GM12878 (cell line): Measurements from ENCODE around the gene PRKN. TPM values are rescaled to one million over a fixed set of nuclear protein-coding genes. Genes with fewer than 3 reads are reported as not detected.

Source experiments
- ATAC-seq: fragments of 200-7000 bp; cut with Tn5 transposase; 3 replicates; pipeline ENCODE4 v1.9.1; 2020; ENCODE audit warnings: mild to moderate bottlenecking, moderate library complexity
- BruUV-seq: library from RNA; stranded (reverse); fragments of 400-500 nt; replicated peaks from 2 replicates; lab custom pipeline; 2021; lab: Mats Ljungman, UMichigan
- CTCF ChIA-PET: fragments of 300-600 bp; sonication (Branson Sonifier 250); formaldehyde crosslinking; extraction: SDS; loops from one replicate; lab custom pipeline; 2021; ENCODE audit warnings: inconsistent platforms; lab: Yijun Ruan, JAX
- POLR2A ChIA-PET: fragments of 350-600 bp; formaldehyde crosslinking; extraction: SDS; loops from one replicate; lab custom pipeline; 2021; ENCODE audit warnings: inconsistent platforms; lab: Charles Lee
- RAD21 ChIA-PET: fragments of 300-600 bp; sonication (Branson Sonifier 250); formaldehyde crosslinking; loops from one replicate; lab custom pipeline; 2023; ENCODE audit warnings: antibody characterized with exemption; ENCODE audit not compliant: unreplicated experiment; lab: Charles Lee
- SMC1A ChIA-PET: fragments of 300-600 bp; sonication (Branson Sonifier 250); formaldehyde crosslinking; loops from one replicate; lab custom pipeline; 2023; ENCODE audit not compliant: unreplicated experiment, uncharacterized antibody; lab: Charles Lee
- DNase-seq: peaks from one replicate; pipeline ENCODE4 v3.0.0-alpha.2; 2011; ENCODE audit warnings: low read depth, low spot score
- FAIRE-seq: peaks from 3 replicates; lab custom pipeline; 2011; peaks lifted over from hg19 to GRCh38; lab: Jason Lieb, UNC
- H2AFZ ChIP-seq: 2 replicates; pipeline ENCODE4 v1.6.0; 2011; ENCODE audit warnings: low read depth, low read length, control low read depth; ENCODE audit not compliant: control insufficient read depth
- H3K27ac ChIP-seq: 2 replicates; pipeline ENCODE4 v1.5.1; 2011; ENCODE audit warnings: control low read depth; ENCODE audit not compliant: control insufficient read depth, insufficient read depth
- H3K27me3 ChIP-seq, 2 experiments: replicated peaks in 1 of 2; 2 replicates each; pipeline versions ENCODE4 v1.6.0 to v1.6.1; 2011; ENCODE audit warnings: low read length in 1 of 2; ENCODE audit not compliant: control insufficient read depth in 2 of 2, insufficient read depth in 2 of 2
- H3K36me3 ChIP-seq, 2 experiments: 2 replicates each; pipeline ENCODE4 v1.5.1; 2011; ENCODE audit warnings: low read length in 1 of 2; ENCODE audit not compliant: control insufficient read depth in 2 of 2, insufficient read depth in 2 of 2
- H3K4me1 ChIP-seq: 2 replicates; pipeline ENCODE4 v1.6.1; 2011; ENCODE audit warnings: mild to moderate bottlenecking, low read length, moderate library complexity, mixed read lengths; ENCODE audit not compliant: control insufficient read depth, insufficient read depth
- H3K4me2 ChIP-seq: 2 replicates; pipeline ENCODE4 v1.6.0; 2011; ENCODE audit warnings: control low read depth; ENCODE audit not compliant: control insufficient read depth, insufficient read depth
- H3K4me3 ChIP-seq: fragments of 200-600 bp; sonication (generic); 2 replicates; pipeline ENCODE4 v1.5.1; 2016
- H3K79me2 ChIP-seq: 2 replicates; pipeline ENCODE4 v1.6.0; 2011; ENCODE audit warnings: low read length; ENCODE audit not compliant: control insufficient read depth, insufficient read depth
- H3K9ac ChIP-seq: 2 replicates; pipeline ENCODE4 v1.8.0; 2011; ENCODE audit warnings: low read length, control low read depth, mixed read lengths; ENCODE audit not compliant: control insufficient read depth, insufficient read depth
- H3K9me3 ChIP-seq: replicated peaks from 3 replicates; pipeline ENCODE4 v1.5.1; 2011; ENCODE audit warnings: mild to moderate bottlenecking, low read length; ENCODE audit not compliant: control insufficient read depth, insufficient read depth
- H4K20me1 ChIP-seq: 2 replicates; pipeline ENCODE4 v1.6.0; 2011; ENCODE audit not compliant: control insufficient read depth, insufficient read depth
- ATF7 ChIP-seq: fragments of 450-650 bp; IDR thresholded peaks from 2 replicates; pipeline ENCODE4 v1.6.1; 2016; ENCODE audit warnings: low read depth, mild to moderate bottlenecking
- BCL3 ChIP-seq: IDR thresholded peaks from 2 replicates; pipeline ENCODE4 v1.6.1; 2011; ENCODE audit warnings: borderline replicate concordance, low read depth, mild to moderate bottlenecking, moderate library complexity, low read length; ENCODE audit not compliant: insufficient read depth, poor library complexity, severe bottlenecking
- CHD4 ChIP-seq: fragments of 200-600 bp; sonication (generic); IDR thresholded peaks from 2 replicates; pipeline ENCODE4 v1.6.1; 2016; ENCODE audit warnings: mild to moderate bottlenecking
- HCFC1 ChIP-seq: fragments of 150-350 bp; IDR thresholded peaks from 2 replicates; pipeline ENCODE4 v1.6.1; 2014; ENCODE audit warnings: low read length
- IKZF1 ChIP-seq: fragments of 450-650 bp; conservative IDR thresholded peaks from 2 replicates; pipeline ENCODE4 v1.6.1; 2017; ENCODE audit warnings: antibody characterized with exemption, mild to moderate bottlenecking
- MAX ChIP-seq: IDR thresholded peaks from 2 replicates; pipeline ENCODE4 v1.6.1; 2012; ENCODE audit warnings: low read depth, low read length, improper control_type of control experiment
- MLLT1 ChIP-seq: fragments of 450-650 bp; IDR thresholded peaks from 2 replicates; pipeline ENCODE4 v1.6.1; 2016; ENCODE audit warnings: mild to moderate bottlenecking
- MTA3 ChIP-seq: IDR thresholded peaks from 2 replicates; pipeline ENCODE4 v1.6.1; 2012; ENCODE audit warnings: low read length, inconsistent platforms, borderline replicate concordance
- PAX5 ChIP-seq: IDR thresholded peaks from 2 replicates; pipeline ENCODE4 v1.6.1; 2011; ENCODE audit warnings: low read depth, low read length, borderline replicate concordance
- RBBP5 ChIP-seq: fragments of 200-600 bp; sonication (generic); conservative IDR thresholded peaks from 2 replicates; pipeline ENCODE4 v1.6.1; 2016
- RELA ChIP-seq: fragments of 450-650 bp; IDR thresholded peaks from 2 replicates; pipeline ENCODE4 v1.8.0; 2014; ENCODE audit warnings: borderline replicate concordance; ENCODE audit not compliant: partially characterized antibody
- SMARCA5 ChIP-seq: fragments of 450-650 bp; IDR thresholded peaks from 2 replicates; pipeline ENCODE4 v1.6.1; 2017; ENCODE audit warnings: mild to moderate bottlenecking
- SMC3 ChIP-seq: IDR thresholded peaks from 2 replicates; pipeline ENCODE4 v1.6.1; 2011; ENCODE audit warnings: low read length, improper control_type of control experiment, borderline replicate concordance
- USF1 ChIP-seq: IDR thresholded peaks from 2 replicates; pipeline ENCODE4 v1.6.1; 2011; ENCODE audit warnings: borderline replicate concordance, low read depth, mild to moderate bottlenecking, moderate library complexity, mixed read lengths, low read length; ENCODE audit not compliant: insufficient read depth; ENCODE audit errors: extremely low read length
- ZNF24 ChIP-seq: fragments of 450-650 bp; IDR thresholded peaks from 2 replicates; pipeline ENCODE4 v1.6.1; 2017; ENCODE audit warnings: antibody characterized with exemption, mild to moderate bottlenecking
- ZNF622 ChIP-seq: fragments of 450-650 bp; IDR thresholded peaks from 2 replicates; pipeline ENCODE4 v1.6.1; 2017; ENCODE audit warnings: mild to moderate bottlenecking, inconsistent platforms
- WGBS: methylation state at CpG from one replicate; pipeline ENCODE4 v1.1.6; 2016; ENCODE audit warnings: low lambda C conversion rate; ENCODE audit not compliant: insufficient replicate concordance, insufficient coverage; ENCODE audit errors: missing lambda C conversion rate; 5-methylcytosine and 5-hydroxymethylcytosine counted together
- in situ Hi-C: fragments of 300-500 bp; cut with MboI; formaldehyde crosslinking; loops from 9 replicates; pipeline ENCODE4 v1.14.3; 2018; ENCODE audit warnings: mixed read lengths
- intact Hi-C: fragments of 100-400 bp; cut with micrococcal nuclease; formaldehyde crosslinking; loops from one replicate; pipeline ENCODE4 v1.14.2; 2022; ENCODE audit not compliant: unreplicated experiment
- polyA plus RNA-seq, 11 experiments: library from polyadenylated mRNA; depleted of rRNA in 4 of 11; unstranded in 6 of 11; stranded (reverse) in 5 of 11; fragments of >200 nt; fragmentation: Nextera tagmentation in 4 of 11; fragmentation: Illumina TruSeq in 1 of 11; extraction: Ambion mirVana in 4 of 11; extraction: Trizol in 1 of 11; gene quantifications; 1 replicate in 1 of 11; 2 replicates in 10 of 11; pipeline versions ENCODE4 v1.2.1 to v1.2.3, GENCODE V29; 2011 to 2016; ENCODE audit warnings: inconsistent platforms in 2 of 11, missing spikeins in 2 of 11, low read depth in 1 of 11
- total RNA-seq, 4 experiments: library from RNA; depleted of rRNA in 3 of 4; stranded (reverse); fragments of >200 nt in 3 of 4; fragmentation: Illumina TruSeq in 1 of 4; extraction: Trizol in 1 of 4; gene quantifications; 2 replicates each; pipeline versions ENCODE4 v1.2.1 to v1.2.3, GENCODE V29; 2013 to 2021

Gene PRKN
- total and polyA plus RNA-seq, 10 of the 15 experiments (the other 5 are each of a cell fraction or from before 2014, with no cell fraction given) = 0.06 to 0.09 TPM; not detected in 8

- TF ChIP-seq HCFC1 = no peak
- TF ChIP-seq USF1 = no peak
Observed at GRCh38 chr6:162615016-162615705, 112.4 kb downstream of the PRKN start (continued).

- Histone ChIP-seq H2AFZ (no peak overlapping the region), H3K9me3 (no peaks in the 10 kb centered on the region), H3K4me1 (no peaks in the 10 kb centered on the region), H3K79me2 (no peaks in the 10 kb centered on the region), H3K27ac (no peak overlapping the region), H3K4me2 (no peak overlapping the region), H3K27me3 (no peaks in the 10 kb centered on the region), H4K20me1 (no peaks in the 10 kb centered on the region), H3K4me3 (no peak overlapping the region), H3K9ac (no peak overlapping the region), H3K36me3 (no peaks in the 10 kb centered on the region)
- intact Hi-C loops = no loop called here
- ATAC-seq = no peak
- CTCF ChIA-PET = interaction anchor here (1.7 kb wide), 1 partner anchor 10 kb away, joined by 5 read pairs; no protein-coding TSS in a partner anchor
- BruUV-seq = no TSS peak
- DNase-seq = no peak
- in situ Hi-C loops = no loop called here
- RAD21 ChIA-PET = no interaction called here
- POLR2A ChIA-PET = no interaction called here
- SMC1A ChIA-PET = no interaction called here
- FAIRE-seq = no peak
- 17% methylated on average over 2 of the region's 2 CpGs for WGBS
- TF ChIP-seq SMC3 = no peak
- no peak for TF ChIP-seq MTA3
- no peak for TF ChIP-seq MLLT1
- no peak for TF ChIP-seq BCL3
- no peak for TF ChIP-seq RELA
- no peak for TF ChIP-seq IKZF1
- TF ChIP-seq SMARCA5 = no peak
- TF ChIP-seq PAX5 = no peak
- TF ChIP-seq RBBP5 = no peak
- no peak for TF ChIP-seq ATF7
- no peak for TF ChIP-seq CHD4
- TF ChIP-seq MAX = no peak
- no peak for TF ChIP-seq ZNF622
- no peak for TF ChIP-seq ZNF24
Observed at GRCh38 chr6:162613310-162613709, 114.3 kb downstream of the PRKN start.
